ENCODE data around the gene FHAD1. TPM values are rescaled to one million over a fixed set of nuclear protein-coding genes. Genes with fewer than 3 reads are reported as not detected.
"Not testable (repeated sequence)": the region's sequence is repeated elsewhere in the genome, so short reads cannot be mapped to it uniquely, and the experiment has no call there.

The FHAD1 gene
- total RNA-seq, 2 donors from 2014 or later, result 4.4 TPM; not detected in 1

DNA sequence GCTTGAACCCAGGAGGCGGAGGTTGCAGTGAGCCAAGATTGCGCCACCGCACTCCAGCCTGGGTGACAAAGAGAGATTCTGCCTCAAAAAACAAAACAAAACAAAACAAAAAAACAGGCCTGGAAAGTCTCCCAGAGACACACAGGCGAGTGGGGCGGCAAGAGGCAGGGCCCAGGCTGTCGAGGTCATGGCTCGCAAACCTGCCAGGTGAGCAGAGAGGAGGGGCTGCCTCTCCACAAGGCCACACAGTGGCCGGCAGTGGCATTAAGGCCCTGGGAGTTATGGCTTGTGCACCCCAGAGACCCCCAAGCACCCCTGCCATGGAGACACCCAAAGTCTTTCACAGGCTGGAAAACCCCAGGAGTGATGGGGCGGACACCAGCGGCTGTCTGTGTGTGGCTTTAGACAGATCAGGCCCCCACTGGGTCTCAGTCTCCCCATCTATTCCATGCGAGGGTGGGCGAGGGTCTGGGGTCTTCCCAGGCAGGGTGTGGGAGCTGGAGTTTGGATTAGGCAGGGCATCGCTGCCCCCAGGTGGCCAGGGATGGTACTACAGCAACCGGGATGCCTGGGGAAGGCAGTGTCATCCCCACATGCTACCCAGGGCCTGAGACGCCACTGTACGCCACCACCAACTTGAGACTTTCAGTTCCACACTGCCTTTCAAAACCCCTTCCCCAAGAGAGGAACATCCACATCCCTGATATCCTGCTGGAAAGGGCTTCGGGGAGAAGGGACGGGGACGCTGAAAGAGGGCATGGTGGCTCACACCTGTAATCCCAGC, 184.0 kb downstream of the FHAD1 start:
- Histone ChIP-seq H3K27ac (no peak overlapping the region), H3K9me3 (no peaks in the 10 kb centered on the region), H3K36me3 (peaks cover 11% of the 10 kb centered on the region), H3K4me3 (no peak overlapping the region), H3K27me3 (replicated peaks; ENCODE audit: insufficient read depth) (no peaks in the 10 kb centered on the region), H3K4me1 (ENCODE audit: control insufficient read depth in 1 of 2, low read depth in 2 of 2) (no peaks in the 10 kb centered on the region)
- DNase-seq (ENCODE audit: low spot score), result no peak
- peak; percentile 30 for ATAC-seq (ENCODE audit: insufficient number of reproducible peaks, low FRiP score, low read depth)
- TF ChIP-seq, protein P1, sequence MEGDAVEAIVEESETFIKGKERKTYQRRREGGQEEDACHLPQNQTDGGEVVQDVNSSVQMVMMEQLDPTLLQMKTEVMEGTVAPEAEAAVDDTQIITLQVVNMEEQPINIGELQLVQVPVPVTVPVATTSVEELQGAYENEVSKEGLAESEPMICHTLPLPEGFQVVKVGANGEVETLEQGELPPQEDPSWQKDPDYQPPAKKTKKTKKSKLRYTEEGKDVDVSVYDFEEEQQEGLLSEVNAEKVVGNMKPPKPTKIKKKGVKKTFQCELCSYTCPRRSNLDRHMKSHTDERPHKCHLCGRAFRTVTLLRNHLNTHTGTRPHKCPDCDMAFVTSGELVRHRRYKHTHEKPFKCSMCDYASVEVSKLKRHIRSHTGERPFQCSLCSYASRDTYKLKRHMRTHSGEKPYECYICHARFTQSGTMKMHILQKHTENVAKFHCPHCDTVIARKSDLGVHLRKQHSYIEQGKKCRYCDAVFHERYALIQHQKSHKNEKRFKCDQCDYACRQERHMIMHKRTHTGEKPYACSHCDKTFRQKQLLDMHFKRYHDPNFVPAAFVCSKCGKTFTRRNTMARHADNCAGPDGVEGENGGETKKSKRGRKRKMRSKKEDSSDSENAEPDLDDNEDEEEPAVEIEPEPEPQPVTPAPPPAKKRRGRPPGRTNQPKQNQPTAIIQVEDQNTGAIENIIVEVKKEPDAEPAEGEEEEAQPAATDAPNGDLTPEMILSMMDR (IDR thresholded peaks at IDR 0.05), result peak; percentile 98

DNA sequence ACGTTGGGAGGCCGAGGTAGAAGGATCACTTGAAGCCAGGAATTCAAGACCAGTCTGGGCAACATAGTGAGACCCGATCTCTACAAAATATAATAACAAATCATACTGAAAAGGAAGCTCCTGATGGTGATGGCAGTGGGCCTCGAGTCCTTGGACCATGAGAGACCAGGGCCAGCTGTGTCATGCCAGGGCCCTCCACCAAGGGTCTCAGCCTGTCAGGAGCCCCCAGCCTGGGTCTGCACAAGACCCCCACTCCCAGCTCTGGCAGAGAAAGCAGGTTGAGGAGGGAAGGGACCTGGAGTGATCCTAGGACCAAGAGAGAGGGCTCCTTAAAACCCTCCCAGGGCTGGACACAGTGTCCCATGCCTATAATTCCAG, 184.5 kb downstream of the FHAD1 start:
- no peak overlapping the region for H3K27ac ChIP-seq
- H3K9me3 ChIP-seq, result no peaks in the 10 kb centered on the region
- no peak for ATAC-seq (ENCODE audit: insufficient number of reproducible peaks, low FRiP score, low read depth)
- H3K4me3 ChIP-seq, result no peak overlapping the region
- peaks cover 11% of the 10 kb centered on the region for H3K36me3 ChIP-seq
- TF ChIP-seq, protein P1 (IDR thresholded peaks at IDR 0.05), result no peak
- no peak for DNase-seq (ENCODE audit: low spot score)
- H3K27me3 ChIP-seq (replicated peaks; ENCODE audit: insufficient read depth), result no peaks in the 10 kb centered on the region
- no peaks in the 10 kb centered on the region for H3K4me1 ChIP-seq (ENCODE audit: control insufficient read depth in 1 of 2, low read depth in 2 of 2)

DNA sequence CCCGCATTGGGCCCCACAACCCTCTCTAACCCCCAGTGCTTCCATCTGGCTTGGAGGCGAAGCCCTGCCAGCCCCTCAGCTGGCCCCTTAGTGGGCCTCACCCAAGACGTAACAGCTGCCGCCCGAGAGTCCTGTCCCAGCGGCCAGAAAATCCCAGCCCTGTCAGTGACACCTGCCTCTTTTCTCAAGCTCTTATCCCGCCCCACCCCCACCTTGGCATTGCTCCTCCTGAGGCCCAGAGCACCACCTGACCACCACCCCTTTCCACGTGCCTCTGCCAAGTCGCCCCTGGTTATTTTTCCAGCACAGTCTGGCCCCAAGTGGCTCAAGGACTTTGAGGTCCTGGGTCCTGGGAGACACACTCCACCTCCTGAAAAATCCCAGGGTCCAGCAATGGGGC, 185.3 kb downstream of the FHAD1 start:
- H3K4me1 ChIP-seq (ENCODE audit: control insufficient read depth in 1 of 2, low read depth in 2 of 2), result no peaks in the 10 kb centered on the region
- ATAC-seq (ENCODE audit: insufficient number of reproducible peaks, low FRiP score, low read depth) (no peak), DNase-seq (ENCODE audit: low spot score) (no peak)
- H3K4me3 ChIP-seq, result no peak overlapping the region
- no peak overlapping the region for H3K27ac ChIP-seq
- TF ChIP-seq, protein P1 (IDR thresholded peaks at IDR 0.05), result no peak
- peaks cover 4% of the 10 kb centered on the region for H3K36me3 ChIP-seq
- no peaks in the 10 kb centered on the region for H3K9me3 ChIP-seq
- no peaks in the 10 kb centered on the region for H3K27me3 ChIP-seq (replicated peaks; ENCODE audit: insufficient read depth)

DNA sequence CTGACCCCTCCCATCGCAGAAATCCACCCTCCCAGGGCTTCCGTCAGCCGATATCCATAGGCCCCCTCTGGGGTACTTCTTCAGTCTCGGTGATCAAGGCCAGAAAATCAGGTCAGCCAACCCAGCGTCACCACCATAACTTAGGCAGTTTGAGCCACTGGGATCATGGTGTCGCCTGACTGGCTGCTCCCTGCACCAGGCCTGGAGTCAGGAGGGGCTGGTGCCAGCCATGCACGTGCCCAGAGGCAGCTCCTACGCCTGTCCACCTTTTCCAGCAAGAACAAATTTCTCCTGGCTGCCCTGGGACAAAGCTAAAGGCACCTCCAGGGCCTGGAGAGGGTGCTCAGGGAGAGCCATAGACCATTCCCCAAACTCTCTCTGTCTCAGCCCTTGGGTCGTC, 186.4 kb downstream of the FHAD1 start:
- Histone ChIP-seq H3K36me3 (peaks cover 4% of the 10 kb centered on the region), H3K9me3 (no peaks in the 10 kb centered on the region), H3K4me3 (no peak overlapping the region), H3K27me3 (replicated peaks; ENCODE audit: insufficient read depth) (no peaks in the 10 kb centered on the region), H3K27ac (no peak overlapping the region), H3K4me1 (ENCODE audit: control insufficient read depth in 1 of 2, low read depth in 2 of 2) (no peaks in the 10 kb centered on the region)
- DNase-seq (ENCODE audit: low spot score) (no peak), ATAC-seq (ENCODE audit: insufficient number of reproducible peaks, low FRiP score, low read depth) (no peak)
- TF ChIP-seq, protein P1 (IDR thresholded peaks at IDR 0.05), result no peak

DNA sequence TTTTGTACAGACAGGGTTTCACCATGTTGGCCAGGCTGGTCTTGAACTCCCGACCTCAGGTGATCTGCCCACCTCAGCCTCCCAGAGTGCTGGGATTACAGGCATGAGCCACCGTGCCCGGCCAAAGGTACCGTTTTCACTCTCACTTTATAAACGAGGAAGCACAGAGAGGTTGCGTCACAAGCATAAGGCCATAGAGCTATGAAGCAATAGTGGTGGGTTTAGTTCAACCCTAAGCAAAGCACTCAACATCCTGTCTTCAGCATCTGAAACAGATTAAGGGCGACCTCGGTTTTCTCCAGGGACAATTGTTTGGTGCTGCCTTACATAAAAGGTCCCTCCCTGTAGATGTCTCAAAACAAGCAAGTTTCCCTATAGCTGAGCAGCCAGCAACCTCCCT, 187.7 kb downstream of the FHAD1 start:
- ATAC-seq (ENCODE audit: insufficient number of reproducible peaks, low FRiP score, low read depth); H3K27ac ChIP-seq; DNase-seq (ENCODE audit: low spot score); H3K36me3 ChIP-seq; H3K4me3 ChIP-seq; H3K27me3 ChIP-seq (replicated peaks; ENCODE audit: insufficient read depth); H3K9me3 ChIP-seq; H3K4me1 ChIP-seq (ENCODE audit: control insufficient read depth in 1 of 2, low read depth in 2 of 2): not testable (repeated sequence)
